K562 (cell line): ENCODE results near the gene MYADM. TPM values are rescaled to one million over a fixed set of nuclear protein-coding genes. Genes with fewer than 3 reads are reported as not detected.
A peak's percentile ranks its signal among the peaks of the same experiment; 100 is the strongest.

Experiments
- ATF7 ChIP-seq: fragments of 450-650 bp; IDR thresholded peaks from 2 replicates; pipeline ENCODE4 v1.7.1; 2014; ENCODE audit warnings: mild to moderate bottlenecking, moderate library complexity
- E2F6 ChIP-seq, 2 experiments: IDR thresholded peaks; 2 replicates each; pipeline ENCODE4 v1.6.1; 2011; ENCODE audit warnings: borderline replicate concordance in 1 of 2, control low read depth in 1 of 2, low read depth in 1 of 2, low read length in 1 of 2, mild to moderate bottlenecking in 1 of 2, mixed read lengths in 1 of 2, moderate library complexity in 1 of 2; ENCODE audit not compliant: insufficient read depth in 1 of 2, insufficient read length in 1 of 2, poor library complexity in 1 of 2, severe bottlenecking in 1 of 2; ENCODE audit errors: extremely low read depth in 1 of 2
- PRPF4 ChIP-seq: fragments of 200-400 bp; formaldehyde crosslinking; IDR thresholded peaks from one replicate; pipeline ENCODE4 v1.6.1; 2017; ENCODE audit warnings: low read length, low read depth, mild to moderate bottlenecking; ENCODE audit not compliant: insufficient read depth, poor library complexity, severe bottlenecking
- ZBTB33 ChIP-seq: sonication (generic); formaldehyde crosslinking; IDR thresholded peaks from 2 replicates; pipeline ENCODE4 v1.8.1; 2023; ENCODE audit warnings: mild to moderate bottlenecking, missing genetic modification reagents
- ZKSCAN3 ChIP-seq: fragments of 250-450 bp; sonication (Bioruptor Pico); IDR thresholded peaks from 2 replicates; pipeline ENCODE4 v1.4.0; 2020
- ZNF143 ChIP-seq: sonication (generic); formaldehyde crosslinking; IDR thresholded peaks from 2 replicates; pipeline ENCODE4 v1.9.0; 2022; ENCODE audit warnings: mild to moderate bottlenecking, missing genetic modification reagents
- polyA plus RNA-seq, 8 experiments: library from polyadenylated mRNA; depleted of rRNA in 4 of 8; stranded (reverse) in 5 of 8; unstranded in 3 of 8; fragments of >200 nt; fragmentation: Nextera tagmentation in 2 of 8; fragmentation: Illumina TruSeq in 1 of 8; extraction: Ambion mirVana in 2 of 8; extraction: Trizol in 1 of 8; gene quantifications; 2 replicates each; pipeline versions ENCODE4 v1.2.1 to v1.2.3, GENCODE V29; 2011 to 2014; ENCODE audit warnings: inconsistent platforms in 1 of 8, missing spikeins in 1 of 8
- total RNA-seq, 7 experiments: library from RNA; depleted of rRNA in 6 of 7; stranded (reverse); fragments of >200 nt in 6 of 7; fragmentation: Illumina TruSeq in 2 of 7; extraction: Trizol in 2 of 7; gene quantifications; 2 replicates each; pipeline versions ENCODE4 v1.2.1 to v1.2.3, GENCODE V29; 2011 to 2021; ENCODE audit warnings: low replicate concordance in 1 of 7

The MYADM gene
- total and polyA plus RNA-seq, 9 of the 15 experiments (the other 6 are each of a cell fraction or from before 2014, with no cell fraction given), result 4.5 to 70.3 (median 14.4) TPM

- TF ChIP-seq ZKSCAN3 (CRISPR knock-in tag), result no peak
- TF ChIP-seq ZNF143, result peak; percentile 96
- TF ChIP-seq PRPF4, result no peak
- TF ChIP-seq E2F6 (IDR thresholded peaks at IDR 0.05; ENCODE audit: borderline replicate concordance in 1 of 2, extremely low read depth in 1 of 2, insufficient read depth in 1 of 2, insufficient read length in 1 of 2, low read depth in 1 of 2, low read length in 1 of 2, poor library complexity in 1 of 2, severe bottlenecking in 1 of 2), result peak in 1 of 2 experiments; percentile 18
- TF ChIP-seq ATF7, result no peak
- TF ChIP-seq ZBTB33 (CRISPR knock-in tag), result no peak
Measured at GRCh38 chr19:53879140-53880081, 11.7 kb downstream of the MYADM start (continued).
